ENCODE measurements around the gene DNAH2.

- TF ChIP-seq HIVEP1 (CRISPR knock-in tag; IDR thresholded peaks at IDR 0.05) = no peak
- TF ChIP-seq MTA3 (IDR thresholded peaks at IDR 0.05; ENCODE audit: borderline replicate concordance) = no peak
- no peak for TF ChIP-seq CXXC5 (CRISPR knock-in tag; IDR thresholded peaks at IDR 0.05)
These were observed 23.0 kb downstream of the DNAH2 start for GRCh38 chr17:7740481-7741001.

Data from K562 (cell line).